AG09319 (cell line): ENCODE results near the gene SCGB2A2.

ENCODE experiments used
- DNase-seq: peaks from one replicate; pipeline ENCODE4 v3.0.0-alpha.2; 2010; ENCODE audit warnings: low read depth; ENCODE audit errors: extremely low read depth
- CTCF ChIP-seq: IDR thresholded peaks from 2 replicates; pipeline ENCODE4 v1.5.1; 2011; ENCODE audit warnings: low read depth, mild to moderate bottlenecking, inconsistent platforms, low read length, moderate library complexity

The SCGB2A2 gene

GRCh38 chr11:62264004-62264403, 6.0 kb upstream of the SCGB2A2 start:
- no peak for DNase-seq
- no peak for TF ChIP-seq CTCF

GRCh38 chr11:62266558-62266957, 3.4 kb upstream of the SCGB2A2 start:
- TF ChIP-seq CTCF = no peak
- DNase-seq = no peak

- DNase-seq = no peak
- no peak for TF ChIP-seq CTCF
Measured at GRCh38 chr11:62267050-62267449, 2.9 kb upstream of the SCGB2A2 start.

- no peak for DNase-seq
- no peak for TF ChIP-seq CTCF
Measured at GRCh38 chr11:62267576-62267975, 2.4 kb upstream of the SCGB2A2 start.

GRCh38 chr11:62273284-62273683, 3.3 kb downstream of the SCGB2A2 start:
- TF ChIP-seq CTCF = no peak
- DNase-seq = no peak

GRCh38 chr11:62273789-62274275, 3.9 kb downstream of the SCGB2A2 start:
- DNase-seq = no peak

GRCh38 chr11:62280452-62280851, 10.5 kb downstream of the SCGB2A2 start:
- TF ChIP-seq CTCF = no peak

More at GRCh38 chr11:62273789-62274275, 3.9 kb downstream of the SCGB2A2 start:
- TF ChIP-seq CTCF = no peak

More at GRCh38 chr11:62280452-62280851, 10.5 kb downstream of the SCGB2A2 start:
- no peak for DNase-seq
